Gastroesophageal sphincter (tissue), 3 donors: ENCODE results near the gene PTGES3L.

Experiments
- CTCF ChIP-seq, 4 experiments: fragments of 200-600 bp in 2 of 4; fragments of 450-650 bp in 2 of 4; sonication (generic) in 1 of 4; IDR thresholded peaks; one replicate each; pipeline ENCODE4 v1.5.1; 2017 to 2019; ENCODE audit warnings: antibody characterized with exemption in 4 of 4, mild to moderate bottlenecking in 2 of 4, moderate library complexity in 2 of 4
- EP300 ChIP-seq: sonication (generic); formaldehyde crosslinking; IDR thresholded peaks from one replicate; pipeline ENCODE4 v1.6.1; 2017; ENCODE audit warnings: antibody characterized with exemption, mild to moderate bottlenecking
- POLR2A ChIP-seq, 2 donors: fragments of 450-650 bp; IDR thresholded peaks; one replicate each; pipeline ENCODE4 v1.6.1; 2017; ENCODE audit warnings: antibody characterized with exemption in 2 of 2, mild to moderate bottlenecking in 2 of 2, moderate library complexity in 1 of 2
- POLR2AphosphoS5 ChIP-seq: sonication (generic); formaldehyde crosslinking; IDR thresholded peaks from one replicate; pipeline ENCODE4 v1.6.1; 2017; ENCODE audit warnings: antibody characterized with exemption

- TF ChIP-seq CTCF (IDR thresholded peaks at IDR 0.05) (peak in 1 of 4 experiments; percentile 9), POLR2A (IDR thresholded peaks at IDR 0.05) (peak; percentile 75 to 78), POLR2AphosphoS5 (peak; percentile 98), EP300 (no peak)
Observed at GRCh38 chr17:42964161-42964932, 15.5 kb downstream of the PTGES3L start, which contains the start of gene AARSD1.
